Osteoblast (primary cell): ENCODE measurements around the gene FGF19. TPM values are rescaled to one million over a fixed set of nuclear protein-coding genes. Genes with fewer than 3 reads are reported as not detected.

ENCODE experiments used
- DNase-seq: peaks from one replicate; pipeline ENCODE4 v3.0.0; 2011; ENCODE audit warnings: low spot score, mixed read lengths; ENCODE audit not compliant: insufficient read length; ENCODE audit errors: missing footprints
- H2AFZ ChIP-seq: 2 replicates; pipeline ENCODE4 v1.6.0; 2011; ENCODE audit warnings: mild to moderate bottlenecking, low read length
- H3K27ac ChIP-seq: 2 replicates; pipeline ENCODE4 v1.5.1; 2011; ENCODE audit warnings: mild to moderate bottlenecking, low read depth, low read length, moderate library complexity
- H3K27me3 ChIP-seq: 2 replicates; pipeline ENCODE4 v1.6.0; 2012; ENCODE audit warnings: mild to moderate bottlenecking, control low read depth, inconsistent platforms, low read length, moderate library complexity; ENCODE audit not compliant: insufficient read depth
- H3K36me3 ChIP-seq: 2 replicates; pipeline ENCODE4 v1.5.1; 2011; ENCODE audit warnings: mild to moderate bottlenecking, low read length, control low read depth, moderate library complexity; ENCODE audit not compliant: insufficient read depth
- H3K4me1 ChIP-seq: 2 replicates; pipeline ENCODE4 v1.5.1; 2011; ENCODE audit warnings: mild to moderate bottlenecking, low read length, control low read depth, moderate library complexity; ENCODE audit not compliant: insufficient read depth
- H3K4me2 ChIP-seq: 2 replicates; pipeline ENCODE4 v1.6.0; 2011; ENCODE audit warnings: mild to moderate bottlenecking, low read length; ENCODE audit not compliant: insufficient read depth
- H3K4me3 ChIP-seq: fragments of 200-600 bp; sonication (generic); 3 replicates; pipeline ENCODE4 v1.5.1; 2012; ENCODE audit warnings: mild to moderate bottlenecking, low read length, inconsistent platforms; ENCODE audit not compliant: insufficient read depth
- H3K79me2 ChIP-seq: 2 replicates; pipeline ENCODE4 v1.6.0; 2012; ENCODE audit warnings: mild to moderate bottlenecking, low read length, control low read depth, inconsistent platforms; ENCODE audit not compliant: insufficient read depth
- H3K9me3 ChIP-seq: 2 replicates; pipeline ENCODE4 v1.5.1; 2011; ENCODE audit warnings: low read depth, low read length, control low read depth
- H4K20me1 ChIP-seq: 2 replicates; pipeline ENCODE4 v1.6.0; 2012; ENCODE audit warnings: mild to moderate bottlenecking, low read length, control low read depth; ENCODE audit not compliant: insufficient read depth
- total RNA-seq: library from RNA; depleted of rRNA; stranded (reverse); fragments of >200 nt; gene quantifications from 2 replicates; pipeline ENCODE4 v1.2.3, GENCODE V29; 2012
- TF ChIP-seq, protein P1 (sequence below): IDR thresholded peaks from 2 replicates; pipeline ENCODE4 v1.5.1; 2011; ENCODE audit warnings: mild to moderate bottlenecking, low read depth, low read length, moderate library complexity; ENCODE audit errors: extremely low read depth

Gene FGF19
- total RNA-seq, 1 donor: not detected

DNA sequence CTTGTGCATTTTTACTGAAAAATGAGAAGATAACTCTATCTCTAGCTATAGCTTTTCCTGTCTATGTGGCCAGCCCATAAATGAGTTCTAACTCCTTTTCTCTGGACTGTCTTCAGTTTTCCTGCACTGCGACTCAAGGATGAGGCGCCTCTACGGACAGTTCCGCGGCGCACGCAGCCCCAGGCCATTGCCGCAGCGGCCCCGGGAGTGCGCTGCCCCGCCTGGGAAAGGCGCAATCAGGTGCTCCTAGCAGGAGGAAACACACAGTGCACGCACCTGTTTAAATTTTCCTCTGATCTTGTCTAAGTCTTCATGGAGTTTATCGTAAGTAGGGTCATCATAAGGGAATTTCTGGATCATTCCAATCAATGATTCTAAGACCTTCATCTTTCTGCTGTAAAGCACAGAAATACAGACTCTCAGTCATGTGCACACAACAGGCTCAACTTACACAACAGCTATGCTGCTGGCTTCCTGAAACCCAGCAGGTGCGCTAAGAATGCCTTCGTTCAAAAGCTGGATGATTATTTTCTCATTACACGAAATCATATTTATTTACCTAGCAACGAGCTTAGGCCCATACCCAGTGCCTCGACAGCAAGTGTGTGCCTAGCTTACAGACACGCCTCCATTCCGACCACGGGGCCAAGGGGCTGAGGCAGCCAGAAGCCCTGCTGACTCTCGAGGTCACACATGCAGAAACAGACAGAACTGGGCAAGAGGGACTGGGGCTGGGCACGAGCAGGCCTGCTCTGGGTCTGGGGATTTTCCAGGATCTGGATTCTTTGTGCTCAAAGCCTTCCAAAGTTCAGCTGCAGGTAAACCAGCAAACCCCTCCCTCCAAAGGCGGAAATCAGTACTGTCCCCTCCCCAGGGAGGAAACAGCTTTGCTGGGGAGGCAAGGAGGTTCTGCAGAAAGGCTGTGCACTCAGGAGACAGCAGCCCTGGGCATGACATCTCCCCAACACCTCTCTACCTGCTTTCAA is 35.9 kb downstream of the FGF19 start:
- H3K36me3 ChIP-seq: peaks cover 51% of the 10 kb centered on the region

DNA sequence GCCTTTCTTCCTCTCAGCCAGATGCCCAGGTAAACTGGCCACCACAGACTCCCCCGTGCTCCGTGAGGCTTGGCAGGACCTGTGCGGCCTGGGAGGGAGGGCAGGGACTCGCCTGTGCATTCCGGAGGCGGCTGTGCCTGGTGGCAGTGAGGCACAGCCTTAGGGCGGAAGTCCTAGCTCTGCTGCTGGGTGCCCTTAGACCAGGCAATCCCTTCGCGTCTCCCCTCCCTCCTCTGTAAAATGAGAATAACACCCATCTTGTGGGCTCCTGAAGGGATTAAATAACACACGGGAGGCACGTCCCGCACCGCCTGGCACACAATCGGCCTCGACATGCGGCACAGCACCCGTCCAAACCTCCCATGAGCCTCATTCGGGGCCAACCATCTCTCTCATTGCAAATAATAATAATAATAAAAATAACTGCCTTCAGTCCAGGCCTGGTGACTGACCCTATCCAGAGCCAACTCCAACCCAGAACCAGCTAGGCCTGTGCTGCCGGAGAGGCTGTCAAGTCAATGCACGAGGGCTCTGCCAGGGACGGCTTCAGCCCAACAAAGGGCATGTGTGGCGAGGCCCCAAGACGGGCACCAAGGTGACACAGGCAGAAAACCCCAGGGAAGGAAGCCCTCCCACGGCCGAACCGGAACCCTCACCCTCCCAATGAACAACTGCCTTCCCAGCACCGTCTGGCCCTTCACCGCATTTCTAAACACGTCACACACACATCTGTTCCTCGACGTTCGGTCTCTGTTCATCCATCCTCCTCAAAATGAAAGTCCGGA is 36.9 kb downstream of the FGF19 start:
- TF ChIP-seq, protein P1, sequence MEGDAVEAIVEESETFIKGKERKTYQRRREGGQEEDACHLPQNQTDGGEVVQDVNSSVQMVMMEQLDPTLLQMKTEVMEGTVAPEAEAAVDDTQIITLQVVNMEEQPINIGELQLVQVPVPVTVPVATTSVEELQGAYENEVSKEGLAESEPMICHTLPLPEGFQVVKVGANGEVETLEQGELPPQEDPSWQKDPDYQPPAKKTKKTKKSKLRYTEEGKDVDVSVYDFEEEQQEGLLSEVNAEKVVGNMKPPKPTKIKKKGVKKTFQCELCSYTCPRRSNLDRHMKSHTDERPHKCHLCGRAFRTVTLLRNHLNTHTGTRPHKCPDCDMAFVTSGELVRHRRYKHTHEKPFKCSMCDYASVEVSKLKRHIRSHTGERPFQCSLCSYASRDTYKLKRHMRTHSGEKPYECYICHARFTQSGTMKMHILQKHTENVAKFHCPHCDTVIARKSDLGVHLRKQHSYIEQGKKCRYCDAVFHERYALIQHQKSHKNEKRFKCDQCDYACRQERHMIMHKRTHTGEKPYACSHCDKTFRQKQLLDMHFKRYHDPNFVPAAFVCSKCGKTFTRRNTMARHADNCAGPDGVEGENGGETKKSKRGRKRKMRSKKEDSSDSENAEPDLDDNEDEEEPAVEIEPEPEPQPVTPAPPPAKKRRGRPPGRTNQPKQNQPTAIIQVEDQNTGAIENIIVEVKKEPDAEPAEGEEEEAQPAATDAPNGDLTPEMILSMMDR: no peak
- peak; percentile 55 for DNase-seq
- peaks cover 41% of the 10 kb centered on the region for H3K36me3 ChIP-seq
- no peaks in the 10 kb centered on the region for H3K9me3 ChIP-seq
- H3K4me2 ChIP-seq: no peak overlapping the region
- peaks cover 12% of the 10 kb centered on the region for H3K4me1 ChIP-seq
- no peak overlapping the region for H2AFZ ChIP-seq
- peaks cover 15% of the 10 kb centered on the region for H4K20me1 ChIP-seq
- no peak overlapping the region for H3K27ac ChIP-seq
- no peak overlapping the region for H3K4me3 ChIP-seq
- no peaks in the 10 kb centered on the region for H3K27me3 ChIP-seq
- H3K79me2 ChIP-seq: peaks cover 28% of the 10 kb centered on the region

More for the DNA sequence above, 35.9 kb downstream of the FGF19 start:
- H3K9me3 ChIP-seq: no peaks in the 10 kb centered on the region
- H3K27ac ChIP-seq: no peak overlapping the region
- peaks cover 7% of the 10 kb centered on the region for H4K20me1 ChIP-seq
- H3K27me3 ChIP-seq: no peaks in the 10 kb centered on the region
- DNase-seq: peak; percentile 49
- H3K79me2 ChIP-seq: peaks cover 38% of the 10 kb centered on the region
- TF ChIP-seq, protein P1: no peak
- H3K4me1 ChIP-seq: peaks cover 4% of the 10 kb centered on the region
- H3K4me3 ChIP-seq: no peak overlapping the region
- no peak overlapping the region for H2AFZ ChIP-seq
- H3K4me2 ChIP-seq: no peak overlapping the region

DNA sequence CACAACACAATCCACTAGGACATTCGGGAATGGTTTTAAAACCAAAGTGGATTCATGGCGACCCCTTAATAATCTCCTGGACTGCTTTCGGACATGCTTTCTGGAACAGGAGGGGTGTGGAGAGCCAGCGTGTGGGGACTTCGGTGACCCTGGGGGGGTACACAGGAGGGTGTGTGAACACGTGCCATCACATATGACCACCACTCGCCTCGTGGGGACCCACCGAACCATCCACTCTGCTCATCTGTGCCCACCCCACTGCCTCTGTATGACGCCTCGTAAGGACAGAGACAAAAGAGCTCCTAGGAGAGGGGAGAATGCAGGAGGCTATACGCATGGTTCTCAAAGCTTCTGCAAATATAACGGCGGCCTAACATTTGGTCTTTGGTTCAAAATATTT is 37.6 kb downstream of the FGF19 start:
- Histone ChIP-seq H3K4me3 (no peak overlapping the region), H3K36me3 (peaks cover 34% of the 10 kb centered on the region), H3K4me2 (no peak overlapping the region), H3K27ac (no peak overlapping the region), H3K27me3 (no peaks in the 10 kb centered on the region), H3K4me1 (peaks cover 14% of the 10 kb centered on the region), H4K20me1 (peaks cover 15% of the 10 kb centered on the region), H3K9me3 (no peaks in the 10 kb centered on the region), H3K79me2 (peaks cover 23% of the 10 kb centered on the region), H2AFZ (no peak overlapping the region)
- TF ChIP-seq, protein P1: no peak
- DNase-seq: peak; percentile 49
